Immature natural killer cell (primary cell): Measurements from ENCODE around the gene LRP1B. TPM values are rescaled to one million over a fixed set of nuclear protein-coding genes. Genes with fewer than 3 reads are reported as not detected.

ENCODE experiments used
- DNase-seq, 3 donors: peaks; one replicate each; pipeline ENCODE4 v3.0.0; 2022; ENCODE audit warnings: mixed read lengths in 1 of 3
- H3K27ac Mint-ChIP-seq, 6 donors: one replicate each; pipeline ENCODE4 v1.8.0; 2020; ENCODE audit warnings: mixed read lengths in 6 of 6, mild to moderate bottlenecking in 5 of 6, inconsistent platforms in 4 of 6, moderate library complexity in 3 of 6
- H3K27me3 Mint-ChIP-seq, 3 donors: one replicate each; pipeline ENCODE4 v1.8.0; 2020 to 2021; ENCODE audit warnings: low read depth in 3 of 3, mild to moderate bottlenecking in 3 of 3, mixed read lengths in 3 of 3, moderate library complexity in 3 of 3, inconsistent platforms in 1 of 3
- H3K36me3 Mint-ChIP-seq, 3 donors: one replicate each; pipeline ENCODE4 v1.8.0; 2020; ENCODE audit warnings: mixed read lengths in 3 of 3, inconsistent platforms in 2 of 3, mild to moderate bottlenecking in 2 of 3
- H3K4me1 Mint-ChIP-seq, 2 donors: one replicate each; pipeline ENCODE4 v1.8.0; 2020; ENCODE audit warnings: inconsistent platforms in 2 of 2, mild to moderate bottlenecking in 2 of 2, mixed read lengths in 2 of 2, moderate library complexity in 1 of 2
- H3K4me3 Mint-ChIP-seq, 5 donors: one replicate each; pipeline ENCODE4 v1.8.0; 2020; ENCODE audit warnings: mild to moderate bottlenecking in 5 of 5, mixed read lengths in 5 of 5, inconsistent platforms in 3 of 5, moderate library complexity in 3 of 5
- H3K9me3 Mint-ChIP-seq, 6 donors: one replicate each; pipeline ENCODE4 v1.8.0; 2020; ENCODE audit warnings: mild to moderate bottlenecking in 6 of 6, mixed read lengths in 6 of 6, inconsistent platforms in 4 of 6, moderate library complexity in 3 of 6
- polyA plus RNA-seq, 3 donors: library from polyadenylated mRNA; unstranded; fragments of 300-500 nt; fragmentation: Illumina TruSeq; gene quantifications; one replicate each; pipeline ENCODE4 v1.2.3, GENCODE V29; 2021

LRP1B gene
- polyA plus RNA-seq, 3 donors from 2014 or later = not detected

DNA sequence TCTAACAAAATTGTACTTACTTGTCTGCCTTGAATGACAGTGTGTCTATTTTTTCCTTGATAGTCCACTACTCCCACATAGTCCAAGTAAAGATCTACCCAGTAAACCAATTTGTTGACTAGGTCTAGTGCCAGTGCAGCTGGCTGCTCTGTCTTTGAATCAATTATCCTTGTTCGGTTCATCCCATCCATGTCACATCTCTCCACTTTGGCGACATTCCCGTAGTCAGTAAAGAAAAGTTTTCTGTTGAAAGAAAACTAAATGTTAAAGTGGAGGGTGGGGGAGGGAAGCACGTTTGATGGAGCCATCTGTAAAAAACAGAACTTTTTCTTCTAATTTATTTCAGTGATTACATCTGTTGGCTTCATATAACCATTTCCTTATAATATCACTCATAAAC, 1068.8 kb downstream of the LRP1B start:
- H3K36me3 Mint-ChIP-seq = no peaks in the 10 kb centered on the region
- peaks cover 0 to 3% (median 0%) of the 10 kb centered on the region in 3 donors for H3K27me3 Mint-ChIP-seq
- no peak for DNase-seq
- peaks cover 4 to 51% (median 20%) of the 10 kb centered on the region in 6 donors for H3K9me3 Mint-ChIP-seq
- H3K4me1 Mint-ChIP-seq = no peaks in the 10 kb centered on the region
- no peak overlapping the region for H3K4me3 Mint-ChIP-seq
- no peak overlapping the region for H3K27ac Mint-ChIP-seq

DNA sequence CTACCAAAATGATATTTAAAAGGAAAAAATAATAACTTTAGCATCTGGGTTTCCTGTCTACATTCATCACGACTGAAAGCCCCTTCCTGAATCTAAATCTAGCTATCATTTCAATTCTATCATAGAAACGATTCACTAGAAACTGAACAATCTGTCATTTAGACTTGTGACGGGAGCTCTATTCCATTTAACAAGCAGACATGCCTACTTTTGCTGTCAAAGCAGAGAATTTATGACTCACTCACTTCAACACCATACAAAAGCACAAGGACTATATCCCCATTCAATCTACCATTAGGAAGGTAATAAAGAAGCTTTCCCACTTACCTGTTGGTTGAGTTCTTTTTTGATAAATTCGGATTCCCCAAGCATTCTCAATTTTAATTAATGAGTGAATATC, 1072.3 kb downstream of the LRP1B start:
- Mint-ChIP-seq H3K9me3 (peaks cover 2 to 38% (median 18%) of the 10 kb centered on the region in 6 donors), H3K4me3 (no peak overlapping the region), H3K27me3 (peaks cover 0 to 3% (median 0%) of the 10 kb centered on the region in 3 donors), H3K4me1 (no peaks in the 10 kb centered on the region), H3K36me3 (no peaks in the 10 kb centered on the region), H3K27ac (no peak overlapping the region)
- DNase-seq = no peak

DNA sequence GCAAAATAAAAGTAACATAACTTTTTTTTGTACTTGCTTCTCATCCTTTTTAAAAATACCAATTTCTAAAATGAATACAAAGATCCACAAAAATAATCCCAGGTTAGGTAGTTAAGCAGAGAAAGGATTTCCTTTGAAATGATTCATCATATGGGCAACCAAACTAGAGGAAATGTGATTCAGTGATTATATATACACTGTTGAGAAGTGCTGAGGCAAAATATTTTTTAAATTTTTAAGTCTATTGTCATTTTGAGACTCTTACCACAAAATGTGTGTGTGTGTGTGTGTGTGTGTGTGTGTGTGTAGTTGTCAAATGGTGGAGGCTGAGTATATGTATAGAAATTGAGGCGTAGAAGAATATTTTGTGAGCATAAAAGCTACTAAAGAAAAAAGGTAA, 1075.3 kb downstream of the LRP1B start:
- Mint-ChIP-seq H3K27me3 (peaks cover 0 to 3% (median 0%) of the 10 kb centered on the region in 3 donors), H3K27ac (no peak overlapping the region), H3K4me1 (no peaks in the 10 kb centered on the region), H3K36me3 (no peaks in the 10 kb centered on the region), H3K9me3 (peaks cover 3 to 35% (median 12%) of the 10 kb centered on the region in 6 donors), H3K4me3 (no peak overlapping the region)
- no peak for DNase-seq

DNA sequence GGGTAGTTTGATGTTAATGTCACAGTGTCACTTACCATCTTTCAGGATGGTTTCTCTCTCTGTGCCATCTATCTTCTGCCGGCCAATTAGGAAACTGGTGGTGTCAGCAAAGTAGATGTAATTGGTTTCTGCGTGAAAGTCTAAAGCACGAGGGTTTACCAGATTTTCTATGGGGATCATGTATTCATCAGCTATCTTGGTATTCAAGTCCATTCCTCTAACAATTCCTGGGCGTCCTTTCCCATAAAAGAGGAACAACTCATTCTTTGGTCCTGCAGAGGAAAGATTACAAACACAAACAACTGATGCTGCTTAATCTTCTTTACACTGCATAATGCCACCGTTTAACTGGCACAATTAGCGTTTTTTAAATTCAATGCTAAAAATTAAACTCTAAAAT, 1081.9 kb downstream of the LRP1B start:
- Mint-ChIP-seq H3K4me3 (no peak overlapping the region), H3K36me3 (no peaks in the 10 kb centered on the region), H3K9me3 (peaks cover 3 to 25% (median 15%) of the 10 kb centered on the region in 6 donors), H3K4me1 (no peaks in the 10 kb centered on the region), H3K27me3 (peaks cover 0 to 3% (median 0%) of the 10 kb centered on the region in 3 donors), H3K27ac (no peak overlapping the region)
- DNase-seq = no peak

DNA sequence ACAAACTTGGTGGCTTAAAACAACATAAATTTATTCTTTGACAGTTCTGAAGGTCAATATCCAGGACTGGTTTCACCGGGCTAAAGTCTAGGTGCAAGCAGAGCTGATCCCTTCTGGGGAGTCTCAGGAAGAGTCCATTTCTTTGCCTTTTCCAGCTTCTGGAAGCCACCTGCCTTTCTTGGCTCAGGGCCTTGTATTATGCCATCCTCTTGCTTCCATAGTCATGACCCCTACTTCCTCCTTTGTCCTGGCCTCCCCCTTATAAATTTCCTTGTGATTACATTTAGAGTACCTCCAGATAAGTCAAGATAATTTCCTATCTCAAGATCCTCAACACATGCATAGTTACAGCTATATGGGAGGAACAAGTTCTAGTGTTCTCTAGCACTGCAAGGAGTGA, 1089.5 kb downstream of the LRP1B start:
- peaks cover 6 to 22% (median 9%) of the 10 kb centered on the region in 6 donors for H3K9me3 Mint-ChIP-seq
- DNase-seq = no peak
- H3K27ac Mint-ChIP-seq = no peak overlapping the region
- no peaks in the 10 kb centered on the region for H3K36me3 Mint-ChIP-seq
- no peak overlapping the region for H3K4me3 Mint-ChIP-seq
- H3K4me1 Mint-ChIP-seq = no peaks in the 10 kb centered on the region
- peaks cover 0 to 2% (median 0%) of the 10 kb centered on the region in 3 donors for H3K27me3 Mint-ChIP-seq

DNA sequence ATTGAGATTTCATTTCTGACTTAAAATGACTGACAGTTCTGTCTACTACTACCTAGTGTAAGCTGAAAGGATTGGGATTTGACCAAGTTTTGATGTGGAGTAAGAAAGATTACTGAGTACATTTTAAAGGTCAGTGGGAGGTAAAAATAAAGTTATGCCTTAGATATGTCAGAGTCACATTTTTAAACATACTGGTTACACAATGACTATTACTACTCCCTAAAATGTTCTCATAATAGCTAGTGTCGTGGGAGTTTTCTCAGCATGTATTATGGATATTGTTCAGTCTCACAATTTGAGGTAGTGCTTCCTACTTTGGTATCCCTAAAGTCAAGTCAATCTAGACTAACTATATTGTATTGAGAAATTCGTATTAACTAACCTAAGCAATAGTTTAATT, 1092.5 kb downstream of the LRP1B start:
- no peaks in the 10 kb centered on the region for H3K36me3 Mint-ChIP-seq
- H3K27ac Mint-ChIP-seq = no peak overlapping the region
- H3K4me1 Mint-ChIP-seq = no peaks in the 10 kb centered on the region
- H3K27me3 Mint-ChIP-seq = peaks cover 0 to 2% (median 0%) of the 10 kb centered on the region in 3 donors
- H3K4me3 Mint-ChIP-seq = no peak overlapping the region
- peaks cover 3 to 22% (median 9%) of the 10 kb centered on the region in 6 donors for H3K9me3 Mint-ChIP-seq
- DNase-seq = no peak

DNA sequence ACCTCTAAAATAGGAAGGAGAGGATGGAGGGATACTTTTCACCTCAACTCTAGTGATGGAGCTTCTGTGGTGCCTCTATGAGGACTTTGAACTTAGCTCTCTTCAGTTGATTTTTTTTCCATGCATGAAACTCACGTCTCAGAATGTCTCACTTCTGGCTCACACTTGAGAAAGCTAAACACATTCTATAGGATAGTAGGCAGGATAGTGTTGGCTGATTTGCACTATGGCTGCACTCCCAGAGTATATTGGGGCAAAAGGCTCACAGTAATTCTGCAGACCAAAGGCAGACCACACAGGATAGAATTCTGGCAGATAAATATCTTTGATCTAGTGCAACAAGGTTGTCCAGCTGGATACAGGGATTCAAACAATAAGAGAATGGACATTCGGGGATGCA, 1093.5 kb downstream of the LRP1B start:
- H3K9me3 Mint-ChIP-seq = peaks cover 3 to 18% (median 11%) of the 10 kb centered on the region in 6 donors
- H3K4me3 Mint-ChIP-seq = no peak overlapping the region
- no peak for DNase-seq
- no peak overlapping the region for H3K27ac Mint-ChIP-seq
- peaks cover 0 to 3% (median 0%) of the 10 kb centered on the region in 3 donors for H3K27me3 Mint-ChIP-seq
- H3K36me3 Mint-ChIP-seq = no peaks in the 10 kb centered on the region
- H3K4me1 Mint-ChIP-seq = no peaks in the 10 kb centered on the region

DNA sequence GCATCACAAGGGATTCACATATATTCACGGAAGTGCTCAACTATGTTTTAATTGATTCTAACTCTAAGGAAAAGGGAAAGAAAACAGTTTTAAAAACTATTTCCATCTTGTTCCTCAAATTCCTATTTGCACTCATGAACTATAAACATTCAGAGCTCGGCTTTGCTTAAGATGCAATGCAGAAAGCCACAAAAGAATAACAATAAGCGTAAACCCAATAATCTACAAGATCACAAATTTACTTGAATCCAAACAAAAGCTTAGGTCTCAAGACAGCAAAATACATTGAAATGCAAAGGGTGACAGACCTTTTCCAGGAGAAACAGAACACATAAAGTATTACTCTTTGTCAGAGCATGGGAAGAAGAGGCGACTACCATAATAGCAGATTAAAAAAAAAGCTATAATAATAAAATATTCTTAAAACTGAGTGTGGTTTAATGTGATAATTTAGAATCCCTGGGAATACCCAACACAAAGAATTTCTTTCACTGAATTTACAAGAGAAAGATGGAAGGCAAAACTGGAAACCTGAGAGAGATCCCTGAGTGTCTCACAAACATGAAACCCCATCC, 1094.9 kb downstream of the LRP1B start:
- no peaks in the 10 kb centered on the region for H3K36me3 Mint-ChIP-seq
- no peak overlapping the region for H3K4me3 Mint-ChIP-seq
- no peaks in the 10 kb centered on the region for H3K4me1 Mint-ChIP-seq
- no peak overlapping the region for H3K27ac Mint-ChIP-seq
- peaks cover 3 to 24% (median 12%) of the 10 kb centered on the region in 6 donors for H3K9me3 Mint-ChIP-seq
- peaks cover 0 to 3% (median 0%) of the 10 kb centered on the region in 3 donors for H3K27me3 Mint-ChIP-seq
- no peak for DNase-seq

DNA sequence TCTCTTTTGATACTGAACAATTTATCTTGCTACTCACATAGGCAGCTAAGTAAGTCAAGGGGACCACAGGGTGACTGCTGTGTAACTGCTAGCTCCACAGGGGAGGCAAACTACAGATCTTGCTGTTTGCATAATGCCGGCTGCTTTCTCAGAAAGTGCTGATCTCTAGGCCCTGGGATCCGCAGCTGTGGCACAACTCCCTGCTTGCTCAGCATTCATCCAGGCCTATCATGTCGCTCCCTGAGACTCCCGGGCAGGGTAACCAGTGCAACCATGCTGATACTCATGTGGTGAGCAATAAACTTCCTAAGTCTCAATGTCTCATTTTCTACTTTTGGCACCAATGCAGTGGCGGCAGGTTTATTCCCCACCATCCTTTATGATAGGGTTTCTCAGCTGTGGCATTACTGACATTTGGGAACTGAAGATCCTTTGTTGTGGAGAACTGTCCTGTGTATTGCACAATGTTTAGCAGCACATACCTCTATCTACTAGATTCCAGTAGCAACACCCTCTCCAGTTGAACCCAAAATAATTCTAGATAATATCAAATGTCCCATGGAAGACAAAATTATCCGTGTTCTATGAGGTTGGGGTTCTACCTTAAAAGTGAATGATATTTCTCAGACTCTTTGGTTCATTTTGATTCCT, 1101.3 kb downstream of the LRP1B start:
- DNase-seq = no peak

DNA sequence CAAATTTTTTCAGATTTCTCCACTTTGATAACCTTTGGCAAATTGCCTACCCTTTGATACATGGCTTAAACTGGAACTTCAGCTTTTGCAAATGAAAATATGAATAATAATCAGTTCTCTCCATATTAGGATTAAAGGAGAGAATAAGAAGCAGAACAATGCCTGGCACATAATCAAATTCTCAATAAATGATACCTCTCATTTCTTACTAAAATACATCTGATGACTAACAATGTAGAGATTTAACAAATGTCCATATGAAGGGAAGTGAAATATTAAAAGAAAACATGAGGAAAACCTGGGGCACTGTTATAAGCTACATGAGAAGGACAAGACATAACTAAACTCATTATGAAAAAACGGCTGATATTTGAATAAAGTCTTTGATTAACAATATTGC, 1103.6 kb downstream of the LRP1B start:
- no peak overlapping the region for H3K27ac Mint-ChIP-seq
- no peaks in the 10 kb centered on the region for H3K36me3 Mint-ChIP-seq
- no peak for DNase-seq
- no peaks in the 10 kb centered on the region for H3K27me3 Mint-ChIP-seq
- no peak overlapping the region for H3K4me3 Mint-ChIP-seq
- H3K9me3 Mint-ChIP-seq = peaks cover 5 to 47% (median 14%) of the 10 kb centered on the region in 6 donors
- H3K4me1 Mint-ChIP-seq = no peaks in the 10 kb centered on the region

More for the DNA sequence above, 1101.3 kb downstream of the LRP1B start:
- H3K4me1 Mint-ChIP-seq = no peaks in the 10 kb centered on the region
- H3K27me3 Mint-ChIP-seq = peaks cover 0 to 1% (median 0%) of the 10 kb centered on the region in 3 donors
- H3K36me3 Mint-ChIP-seq = no peaks in the 10 kb centered on the region
- H3K27ac Mint-ChIP-seq = no peak overlapping the region
- H3K4me3 Mint-ChIP-seq = no peak overlapping the region
- H3K9me3 Mint-ChIP-seq = peaks cover 4 to 44% (median 16%) of the 10 kb centered on the region in 6 donors

DNA sequence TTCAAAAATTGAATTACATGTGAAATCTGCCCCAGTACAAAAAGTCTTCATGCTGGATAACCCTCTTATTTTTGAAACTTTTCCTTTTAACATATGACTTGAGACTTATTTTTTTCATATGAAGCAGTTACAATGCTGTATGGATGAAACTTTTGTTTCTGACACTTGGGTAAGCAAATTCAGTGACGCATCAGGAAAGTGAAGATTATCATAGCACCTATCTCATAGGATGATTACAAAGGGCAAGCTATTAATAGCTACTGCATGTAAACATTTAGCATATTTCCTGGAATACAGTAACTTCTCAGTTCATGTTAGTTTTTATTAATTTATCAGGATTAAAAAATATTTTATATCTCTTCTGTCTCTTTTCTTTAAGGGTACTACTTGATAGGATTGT, 1109.2 kb downstream of the LRP1B start:
- Mint-ChIP-seq H3K27me3 (no peaks in the 10 kb centered on the region), H3K4me1 (no peaks in the 10 kb centered on the region), H3K36me3 (no peaks in the 10 kb centered on the region), H3K27ac (no peak overlapping the region), H3K4me3 (no peak overlapping the region), H3K9me3 (peaks cover 4 to 35% (median 8%) of the 10 kb centered on the region in 6 donors)
- no peak for DNase-seq

DNA sequence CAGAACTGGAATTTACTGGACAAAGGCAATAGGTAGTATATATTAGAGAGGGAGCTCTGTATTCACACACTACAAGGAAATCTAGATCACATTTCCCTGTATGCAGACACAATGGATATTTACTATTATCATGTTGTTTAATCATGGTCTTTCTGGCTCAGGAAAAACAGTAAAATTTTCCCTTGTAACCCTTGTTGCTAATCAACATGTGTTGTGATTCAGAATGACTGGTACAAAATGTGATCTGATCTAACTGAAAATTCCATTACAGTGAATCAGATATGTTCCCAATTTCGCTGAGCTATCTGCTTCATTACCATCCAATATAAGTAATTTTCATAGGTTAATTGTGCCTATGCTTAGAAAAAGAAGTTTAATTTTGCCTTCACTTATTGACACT, 1109.7 kb downstream of the LRP1B start:
- Mint-ChIP-seq H3K27me3 (no peaks in the 10 kb centered on the region), H3K4me1 (no peaks in the 10 kb centered on the region), H3K27ac (no peak overlapping the region), H3K36me3 (no peaks in the 10 kb centered on the region), H3K4me3 (no peak overlapping the region), H3K9me3 (peaks cover 5 to 40% (median 8%) of the 10 kb centered on the region in 6 donors)
- DNase-seq = no peak

DNA sequence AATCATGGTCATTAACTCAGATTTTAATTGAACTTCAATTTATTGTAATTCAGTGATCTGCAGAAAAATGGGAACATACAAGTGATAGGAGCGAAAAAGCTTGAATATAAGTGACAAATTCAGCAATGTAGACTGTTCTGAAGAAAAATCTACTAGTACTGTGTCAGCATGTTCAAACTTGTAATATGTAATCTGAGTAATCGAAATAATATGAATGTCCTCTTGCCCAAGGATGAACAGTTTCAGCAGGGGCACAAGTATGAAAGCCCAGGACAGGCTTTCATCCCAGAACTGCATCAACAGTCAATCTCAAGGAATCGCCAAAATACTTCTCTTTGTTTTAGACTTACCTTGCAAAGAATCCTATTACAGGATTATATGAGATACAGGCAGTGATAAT, 1110.5 kb downstream of the LRP1B start:
- Mint-ChIP-seq H3K4me3 (no peak overlapping the region), H3K9me3 (peaks cover 5 to 39% (median 13%) of the 10 kb centered on the region in 6 donors), H3K36me3 (no peaks in the 10 kb centered on the region), H3K27me3 (no peaks in the 10 kb centered on the region), H3K27ac (no peak overlapping the region), H3K4me1 (no peaks in the 10 kb centered on the region)
- no peak for DNase-seq

DNA sequence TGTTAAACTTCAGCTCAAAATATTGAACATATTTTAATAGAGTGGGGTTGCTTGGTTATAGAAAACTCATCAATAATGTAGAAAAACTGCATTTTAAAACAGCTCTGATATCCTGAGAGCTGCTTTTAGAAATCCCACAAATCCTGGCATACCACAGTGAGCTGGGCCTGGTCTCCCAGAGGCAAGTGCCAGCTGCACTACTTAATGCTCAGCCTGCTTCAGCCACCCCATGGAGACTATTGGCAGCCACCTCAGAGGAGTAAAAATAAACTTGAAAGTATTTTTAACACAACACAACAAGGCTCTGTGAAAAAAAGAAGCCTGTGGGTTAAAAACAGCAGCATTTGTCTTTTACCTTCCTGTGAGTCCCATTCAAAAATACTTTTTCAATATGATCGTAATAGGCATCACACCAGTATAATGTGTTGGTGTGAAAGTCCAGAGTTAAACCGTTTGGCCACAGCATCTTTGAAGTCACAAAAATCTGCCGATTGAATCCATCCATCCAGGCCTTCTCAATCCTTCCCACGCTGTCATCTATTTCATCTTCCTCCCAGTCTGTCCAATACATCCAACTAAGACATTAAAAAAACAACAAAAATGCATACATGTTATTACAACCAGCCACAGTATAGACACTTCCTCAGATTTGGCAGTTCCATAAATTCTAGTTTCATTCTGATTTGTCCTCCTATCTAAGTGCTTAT, 1115.3 kb downstream of the LRP1B start:
- H3K4me3 Mint-ChIP-seq = no peak overlapping the region
- DNase-seq = no peak
- peaks cover 0 to 2% (median 0%) of the 10 kb centered on the region in 3 donors for H3K27me3 Mint-ChIP-seq
- no peaks in the 10 kb centered on the region for H3K36me3 Mint-ChIP-seq
- H3K9me3 Mint-ChIP-seq = peaks cover 6 to 31% (median 7%) of the 10 kb centered on the region in 6 donors
- no peak overlapping the region for H3K27ac Mint-ChIP-seq
- no peaks in the 10 kb centered on the region for H3K4me1 Mint-ChIP-seq
